DND-41 (cell line): ENCODE data around the gene RIMS1.

Experiments used
- ATAC-seq: fragments of 200-7000 bp; cut with Tn5 transposase; 3 replicates; pipeline ENCODE4 v1.9.1; 2021; ENCODE audit warnings: low read depth; ENCODE audit not compliant: insufficient read depth
- DNase-seq: peaks from one replicate; pipeline ENCODE4 v3.0.0-alpha.2; 2020
- H2AFZ ChIP-seq: 2 replicates; pipeline ENCODE4 v1.6.0; 2012; ENCODE audit warnings: low read depth, low read length
- H3K27ac ChIP-seq: 2 replicates; pipeline ENCODE4 v1.5.1; 2012; ENCODE audit warnings: low read length, inconsistent platforms
- H3K27me3 ChIP-seq: fragments of 200-600 bp; sonication (generic); 2 replicates; pipeline ENCODE4 v1.6.0; 2012; ENCODE audit warnings: low read length, mild to moderate bottlenecking, inconsistent platforms; ENCODE audit not compliant: insufficient read depth, poor library complexity
- H3K36me3 ChIP-seq: 2 replicates; pipeline ENCODE4 v1.5.1; 2012; ENCODE audit warnings: low read length, inconsistent platforms; ENCODE audit not compliant: insufficient read depth
- H3K4me1 ChIP-seq: 2 replicates; pipeline ENCODE4 v1.5.1; 2012; ENCODE audit warnings: mild to moderate bottlenecking, low read length; ENCODE audit not compliant: insufficient read depth
- H3K4me2 ChIP-seq: 2 replicates; pipeline ENCODE4 v1.6.0; 2012; ENCODE audit warnings: mild to moderate bottlenecking, moderate library complexity, low read length, inconsistent platforms; ENCODE audit not compliant: insufficient read depth
- H3K4me3 ChIP-seq, 2 experiments: fragments of 200-600 bp in 1 of 2; shearing (Covaris generic) in 1 of 2; 2 replicates each; pipeline ENCODE4 v1.5.1; 2012 to 2016; ENCODE audit warnings: inconsistent platforms in 2 of 2, low read length in 2 of 2, mild to moderate bottlenecking in 2 of 2, low read depth in 1 of 2, moderate library complexity in 1 of 2
- H3K79me2 ChIP-seq: 2 replicates; pipeline ENCODE4 v1.6.0; 2012; ENCODE audit warnings: low read length, inconsistent platforms; ENCODE audit not compliant: insufficient read depth
- H3K9ac ChIP-seq: 2 replicates; pipeline ENCODE4 v1.6.0; 2012; ENCODE audit warnings: low read depth, mild to moderate bottlenecking, inconsistent platforms, low read length, moderate library complexity
- H3K9me3 ChIP-seq: 2 replicates; pipeline ENCODE4 v1.5.1; 2012; ENCODE audit warnings: low read length, moderate library complexity, mild to moderate bottlenecking, inconsistent platforms; ENCODE audit not compliant: insufficient read depth, severe bottlenecking
- H4K20me1 ChIP-seq: 2 replicates; pipeline ENCODE4 v1.6.0; 2012; ENCODE audit warnings: low read length; ENCODE audit not compliant: insufficient read depth
- EZH2 ChIP-seq: IDR thresholded peaks from 3 replicates; pipeline ENCODE4 v1.6.1; 2012; ENCODE audit warnings: borderline replicate concordance, low read depth, mild to moderate bottlenecking, moderate library complexity, low read length, inconsistent platforms; ENCODE audit not compliant: severe bottlenecking
- TF ChIP-seq, protein P1 (sequence below): IDR thresholded peaks from 2 replicates; pipeline ENCODE4 v1.5.1; 2012; ENCODE audit warnings: borderline replicate concordance, low read length, moderate library complexity, mild to moderate bottlenecking; ENCODE audit not compliant: poor library complexity, severe bottlenecking; ENCODE audit errors: extremely low read depth

The RIMS1 gene

DNA sequence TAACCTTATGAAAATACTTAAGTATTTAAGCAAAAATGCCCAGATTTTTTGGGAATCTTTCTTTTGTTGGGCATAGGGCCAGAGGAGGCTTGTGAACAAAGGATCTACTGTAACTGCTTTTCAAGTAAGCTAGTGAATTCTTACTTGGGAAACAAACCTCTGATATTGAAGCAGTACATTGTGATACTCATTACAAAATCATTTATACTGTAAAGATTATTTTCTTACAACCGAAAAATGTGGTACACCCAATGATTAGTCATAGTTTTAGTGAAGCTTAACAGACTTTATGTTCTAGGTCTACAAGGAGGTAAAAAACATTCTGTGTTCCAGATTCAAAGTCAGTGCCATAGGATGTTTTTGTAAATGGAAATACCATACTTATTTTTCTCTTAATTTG lies 462.6 kb downstream of the RIMS1 start:
- DNase-seq, result no peak
- no peak for TF ChIP-seq EZH2
- TF ChIP-seq, protein P1, sequence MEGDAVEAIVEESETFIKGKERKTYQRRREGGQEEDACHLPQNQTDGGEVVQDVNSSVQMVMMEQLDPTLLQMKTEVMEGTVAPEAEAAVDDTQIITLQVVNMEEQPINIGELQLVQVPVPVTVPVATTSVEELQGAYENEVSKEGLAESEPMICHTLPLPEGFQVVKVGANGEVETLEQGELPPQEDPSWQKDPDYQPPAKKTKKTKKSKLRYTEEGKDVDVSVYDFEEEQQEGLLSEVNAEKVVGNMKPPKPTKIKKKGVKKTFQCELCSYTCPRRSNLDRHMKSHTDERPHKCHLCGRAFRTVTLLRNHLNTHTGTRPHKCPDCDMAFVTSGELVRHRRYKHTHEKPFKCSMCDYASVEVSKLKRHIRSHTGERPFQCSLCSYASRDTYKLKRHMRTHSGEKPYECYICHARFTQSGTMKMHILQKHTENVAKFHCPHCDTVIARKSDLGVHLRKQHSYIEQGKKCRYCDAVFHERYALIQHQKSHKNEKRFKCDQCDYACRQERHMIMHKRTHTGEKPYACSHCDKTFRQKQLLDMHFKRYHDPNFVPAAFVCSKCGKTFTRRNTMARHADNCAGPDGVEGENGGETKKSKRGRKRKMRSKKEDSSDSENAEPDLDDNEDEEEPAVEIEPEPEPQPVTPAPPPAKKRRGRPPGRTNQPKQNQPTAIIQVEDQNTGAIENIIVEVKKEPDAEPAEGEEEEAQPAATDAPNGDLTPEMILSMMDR, result no peak
- Histone ChIP-seq H3K4me1 (no peaks in the 10 kb centered on the region), H2AFZ (no peak overlapping the region), H3K4me3 (no peak overlapping the region), H3K27me3 (no peaks in the 10 kb centered on the region), H4K20me1 (no peaks in the 10 kb centered on the region), H3K79me2 (no peaks in the 10 kb centered on the region), H3K36me3 (no peaks in the 10 kb centered on the region), H3K27ac (no peak overlapping the region), H3K9me3 (no peaks in the 10 kb centered on the region), H3K4me2 (no peak overlapping the region), H3K9ac (no peak overlapping the region)
- ATAC-seq, result no peak

DNA sequence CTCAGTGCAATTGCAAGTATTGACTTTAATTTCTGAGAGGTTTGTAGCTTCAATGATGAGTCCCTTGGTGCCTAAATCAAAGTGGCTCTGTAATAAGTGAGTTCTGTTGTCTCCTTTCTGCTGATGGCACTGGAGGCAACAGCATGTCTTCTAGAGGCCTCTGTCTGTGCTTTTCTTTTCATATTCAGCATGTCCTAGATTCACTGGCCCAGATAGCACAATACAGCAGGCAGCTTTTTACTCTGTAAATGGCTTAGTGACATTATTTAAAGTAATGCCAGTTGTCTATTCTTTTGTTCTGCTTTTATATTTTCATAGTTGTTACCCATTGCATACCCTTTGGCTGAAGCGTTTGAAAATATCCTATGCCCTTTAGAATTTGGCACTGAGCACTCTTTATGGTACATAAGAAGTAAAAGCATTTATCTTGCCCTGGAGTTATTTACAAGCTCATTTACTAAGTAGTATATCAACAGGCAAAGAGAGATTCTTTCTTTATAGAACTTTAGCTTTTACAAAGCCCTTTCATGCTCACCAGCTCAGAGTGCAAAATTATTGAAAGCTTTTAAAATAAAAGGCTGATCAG lies 464.0 kb downstream of the RIMS1 start:
- no peaks in the 10 kb centered on the region for H3K27me3 ChIP-seq
- ATAC-seq, result no peak
- no peaks in the 10 kb centered on the region for H3K4me1 ChIP-seq
- H3K9ac ChIP-seq, result no peak overlapping the region
- TF ChIP-seq, protein P1, result no peak
- TF ChIP-seq EZH2, result no peak
- no peak overlapping the region for H3K4me2 ChIP-seq
- DNase-seq, result no peak
- H3K9me3 ChIP-seq, result no peaks in the 10 kb centered on the region
- no peak overlapping the region for H3K4me3 ChIP-seq
- H2AFZ ChIP-seq, result no peak overlapping the region
- H3K36me3 ChIP-seq, result no peaks in the 10 kb centered on the region
- no peaks in the 10 kb centered on the region for H4K20me1 ChIP-seq
- no peak overlapping the region for H3K27ac ChIP-seq
- H3K79me2 ChIP-seq, result no peaks in the 10 kb centered on the region

DNA sequence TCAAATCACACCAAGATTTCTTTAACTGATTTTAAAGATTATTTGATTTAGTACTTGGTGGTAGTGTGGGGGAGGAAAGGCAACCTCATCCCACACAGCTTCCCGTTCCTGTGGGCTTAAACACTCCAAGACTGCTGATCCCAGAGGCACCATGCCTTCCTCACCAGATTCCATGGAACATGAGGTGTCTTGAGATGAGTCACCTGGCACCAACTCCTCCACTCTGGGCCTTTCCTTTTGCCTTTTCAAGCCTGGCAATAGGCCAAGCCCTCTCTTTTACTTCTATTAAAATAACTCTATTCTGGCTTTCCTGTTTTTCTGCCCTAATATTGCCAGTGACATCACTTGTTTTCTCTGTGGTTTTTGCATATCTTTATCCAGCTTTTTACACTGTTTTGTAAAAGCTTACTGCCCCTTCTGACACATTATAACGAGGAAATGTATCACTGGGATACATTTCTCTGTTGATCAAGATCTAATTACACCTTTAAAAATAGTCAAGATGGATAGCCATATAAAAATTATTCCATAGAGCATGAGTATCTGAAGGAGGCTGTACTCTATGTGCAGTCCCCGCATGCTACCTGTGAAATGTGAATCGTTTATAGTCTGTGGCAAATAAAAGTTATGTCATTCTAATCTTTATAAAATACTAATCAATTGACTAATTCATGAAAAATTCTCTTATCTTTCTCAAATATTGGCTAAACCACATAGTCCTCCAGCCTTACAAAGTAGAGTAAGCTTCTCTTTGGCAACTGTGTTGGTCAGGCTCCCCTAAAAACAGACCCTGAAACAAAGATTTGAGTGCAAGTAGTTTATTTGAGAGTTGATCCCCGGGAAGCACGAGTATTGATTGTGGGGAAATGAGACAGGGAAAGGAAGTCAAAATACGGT lies 477.7 kb downstream of the RIMS1 start:
- peaks cover under 1% of the 10 kb centered on the region for H3K27me3 ChIP-seq
- H3K9ac ChIP-seq, result no peak overlapping the region
- H3K4me1 ChIP-seq, result no peaks in the 10 kb centered on the region
- H2AFZ ChIP-seq, result no peak overlapping the region
- H3K27ac ChIP-seq, result no peak overlapping the region
- no peak for DNase-seq
- no peaks in the 10 kb centered on the region for H3K9me3 ChIP-seq
- no peak overlapping the region for H3K4me3 ChIP-seq
- H3K79me2 ChIP-seq, result no peaks in the 10 kb centered on the region
- H4K20me1 ChIP-seq, result no peaks in the 10 kb centered on the region
- TF ChIP-seq EZH2, result no peak
- TF ChIP-seq, protein P1, result no peak
- no peaks in the 10 kb centered on the region for H3K36me3 ChIP-seq
- ATAC-seq, result no peak
- H3K4me2 ChIP-seq, result no peak overlapping the region
